K562 (cell line): ENCODE data around the gene TRIP10.

Experiments used
- FOXA1 ChIP-seq: fragments of 450-650 bp; IDR thresholded peaks from 2 replicates; pipeline ENCODE4 v1.6.1; 2016; ENCODE audit warnings: mild to moderate bottlenecking, borderline replicate concordance
- RBBP5 ChIP-seq: fragments of 200-600 bp; sonication (generic); IDR thresholded peaks from 2 replicates; pipeline ENCODE4 v1.6.1; 2012; ENCODE audit warnings: borderline replicate concordance, mild to moderate bottlenecking, low read length, control low read depth, inconsistent platforms; ENCODE audit not compliant: insufficient read depth, poor library complexity, severe bottlenecking
- TCF7L2 ChIP-seq: fragments of 150-350 bp; IDR thresholded peaks from 2 replicates; pipeline ENCODE4 v1.6.1; 2016; ENCODE audit warnings: low read depth, mild to moderate bottlenecking, low read length, moderate library complexity
- YY1 ChIP-seq, 3 experiments: IDR thresholded peaks; 2 replicates each; pipeline ENCODE4 v1.6.1; 2011; ENCODE audit warnings: low read length in 2 of 3, mild to moderate bottlenecking in 2 of 3, moderate library complexity in 2 of 3, borderline replicate concordance in 1 of 3, control low read depth in 1 of 3, low read depth in 1 of 3; ENCODE audit not compliant: insufficient read depth in 3 of 3, insufficient replicate concordance in 2 of 3, control insufficient read depth in 1 of 3, insufficient read length in 1 of 3; ENCODE audit errors: extremely low read depth in 1 of 3
- ZNF57 ChIP-seq: fragments of 450-650 bp; formaldehyde crosslinking; IDR thresholded peaks from 2 replicates; pipeline ENCODE4 v1.4.0; 2020; ENCODE audit warnings: mild to moderate bottlenecking, moderate library complexity
- TF ChIP-seq, protein P1 (sequence below): sonication (generic); formaldehyde crosslinking; IDR thresholded peaks from 2 replicates; pipeline ENCODE4 v1.8.0; 2022; ENCODE audit warnings: mild to moderate bottlenecking, missing genetic modification reagents, borderline replicate concordance

- no peak for TF ChIP-seq YY1 (IDR thresholded peaks at IDR 0.05; ENCODE audit: borderline replicate concordance in 1 of 3, control insufficient read depth in 1 of 3, extremely low read depth in 1 of 3, insufficient read depth in 3 of 3, insufficient read length in 1 of 3, insufficient replicate concordance in 2 of 3, low read depth in 1 of 3, low read length in 2 of 3)
- TF ChIP-seq TCF7L2, result no peak
- TF ChIP-seq RBBP5, result no peak
- TF ChIP-seq, protein P1, sequence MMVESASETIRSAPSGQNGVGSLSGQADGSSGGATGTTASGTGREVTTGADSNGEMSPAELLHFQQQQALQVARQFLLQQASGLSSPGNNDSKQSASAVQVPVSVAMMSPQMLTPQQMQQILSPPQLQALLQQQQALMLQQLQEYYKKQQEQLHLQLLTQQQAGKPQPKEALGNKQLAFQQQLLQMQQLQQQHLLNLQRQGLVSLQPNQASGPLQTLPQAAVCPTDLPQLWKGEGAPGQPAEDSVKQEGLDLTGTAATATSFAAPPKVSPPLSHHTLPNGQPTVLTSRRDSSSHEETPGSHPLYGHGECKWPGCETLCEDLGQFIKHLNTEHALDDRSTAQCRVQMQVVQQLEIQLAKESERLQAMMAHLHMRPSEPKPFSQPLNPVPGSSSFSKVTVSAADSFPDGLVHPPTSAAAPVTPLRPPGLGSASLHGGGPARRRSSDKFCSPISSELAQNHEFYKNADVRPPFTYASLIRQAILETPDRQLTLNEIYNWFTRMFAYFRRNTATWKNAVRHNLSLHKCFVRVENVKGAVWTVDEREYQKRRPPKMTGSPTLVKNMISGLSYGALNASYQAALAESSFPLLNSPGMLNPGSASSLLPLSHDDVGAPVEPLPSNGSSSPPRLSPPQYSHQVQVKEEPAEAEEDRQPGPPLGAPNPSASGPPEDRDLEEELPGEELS (CRISPR knock-in tag), result no peak
- no peak for TF ChIP-seq ZNF57 (CRISPR knock-in tag)
- TF ChIP-seq FOXA1, result no peak
Measured at GRCh38 chr19:6717036-6717435, 22.4 kb upstream of the TRIP10 start.
